Upper lobe of right lung (tissue), 1 donor: ENCODE results near the gene TUBD1. TPM values are rescaled to one million over a fixed set of nuclear protein-coding genes. Genes with fewer than 3 reads are reported as not detected.

ENCODE experiments used
- ATAC-seq: fragments of 200-7000 bp; cut with Tn5 transposase; one replicate; pipeline ENCODE4 v1.9.1; 2020; ENCODE audit warnings: mild to moderate bottlenecking, moderate library complexity
- DNase-seq: peaks from one replicate; pipeline ENCODE4 v3.0.0-alpha.2; 2020
- H3K27ac ChIP-seq: fragments of 200-600 bp; one replicate; pipeline ENCODE4 v1.8.0; 2022
- H3K27me3 ChIP-seq: fragments of 200-600 bp; one replicate; pipeline ENCODE4 v1.8.0; 2022; ENCODE audit warnings: mild to moderate bottlenecking
- H3K36me3 ChIP-seq: fragments of 200-600 bp; one replicate; pipeline ENCODE4 v1.8.0; 2022
- H3K4me1 ChIP-seq: fragments of 200-600 bp; one replicate; pipeline ENCODE4 v1.8.0; 2022
- H3K4me3 ChIP-seq: fragments of 200-600 bp; one replicate; pipeline ENCODE4 v1.8.0; 2022; ENCODE audit warnings: mild to moderate bottlenecking
- H3K9me3 ChIP-seq: fragments of 200-600 bp; one replicate; pipeline ENCODE4 v1.8.0; 2022
- intact Hi-C: fragments of 100-400 bp; cut with DNase I; formaldehyde crosslinking; loops from one replicate; pipeline ENCODE4 v1.11.0; 2022
- total RNA-seq: library from RNA; stranded (reverse); fragmentation: NEBNext Ultra II Directional; extraction: Animal tissue kit (Norgen Biotek cat#: 25700); gene quantifications from one replicate; pipeline ENCODE4 v1.2.1, GENCODE V29; 2021
- TF ChIP-seq, protein P1 (sequence below): fragments of 200-600 bp; IDR thresholded peaks from one replicate; pipeline ENCODE4 v1.8.0; 2022; ENCODE audit warnings: antibody characterized with exemption
- donor health status: DM: no; HTN: yes; CAD: no; lungs with severe emphysema.

TUBD1 gene
- total RNA-seq, 1 donor from 2014 or later = 15.3 TPM

- Histone ChIP-seq H3K27ac (no peak overlapping the region), H3K4me1 (no peaks in the 10 kb centered on the region), H3K9me3 (no peaks in the 10 kb centered on the region), H3K36me3 (peaks cover 76% of the 10 kb centered on the region), H3K27me3 (no peaks in the 10 kb centered on the region), H3K4me3 (no peak overlapping the region)
- ATAC-seq = peak; percentile 66
- TF ChIP-seq, protein P1, sequence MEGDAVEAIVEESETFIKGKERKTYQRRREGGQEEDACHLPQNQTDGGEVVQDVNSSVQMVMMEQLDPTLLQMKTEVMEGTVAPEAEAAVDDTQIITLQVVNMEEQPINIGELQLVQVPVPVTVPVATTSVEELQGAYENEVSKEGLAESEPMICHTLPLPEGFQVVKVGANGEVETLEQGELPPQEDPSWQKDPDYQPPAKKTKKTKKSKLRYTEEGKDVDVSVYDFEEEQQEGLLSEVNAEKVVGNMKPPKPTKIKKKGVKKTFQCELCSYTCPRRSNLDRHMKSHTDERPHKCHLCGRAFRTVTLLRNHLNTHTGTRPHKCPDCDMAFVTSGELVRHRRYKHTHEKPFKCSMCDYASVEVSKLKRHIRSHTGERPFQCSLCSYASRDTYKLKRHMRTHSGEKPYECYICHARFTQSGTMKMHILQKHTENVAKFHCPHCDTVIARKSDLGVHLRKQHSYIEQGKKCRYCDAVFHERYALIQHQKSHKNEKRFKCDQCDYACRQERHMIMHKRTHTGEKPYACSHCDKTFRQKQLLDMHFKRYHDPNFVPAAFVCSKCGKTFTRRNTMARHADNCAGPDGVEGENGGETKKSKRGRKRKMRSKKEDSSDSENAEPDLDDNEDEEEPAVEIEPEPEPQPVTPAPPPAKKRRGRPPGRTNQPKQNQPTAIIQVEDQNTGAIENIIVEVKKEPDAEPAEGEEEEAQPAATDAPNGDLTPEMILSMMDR = peak; percentile 68
- no peak for DNase-seq
- intact Hi-C loops = no loop called here
These were observed 21.6 kb upstream of the TUBD1 start for GRCh38 chr17:59914274-59914854.

DNA sequence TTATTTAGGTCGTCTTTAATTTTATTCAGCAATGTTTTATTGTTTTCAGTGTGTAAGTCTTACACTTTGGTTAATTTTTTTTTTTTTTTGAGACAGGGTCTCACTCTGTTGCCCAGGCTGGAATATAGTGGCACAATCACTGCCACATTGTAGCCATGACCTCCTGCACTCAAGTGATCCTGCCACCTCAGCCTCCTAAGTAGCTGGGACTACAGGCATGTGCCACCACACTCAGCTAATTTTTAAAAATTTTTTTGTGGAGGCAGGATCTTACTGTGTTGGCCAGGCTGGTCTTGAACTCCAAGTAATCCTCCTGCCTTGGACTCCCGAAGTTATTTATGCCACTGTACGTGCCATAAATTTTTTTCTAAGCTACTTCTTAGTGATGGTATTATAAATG is 14.7 kb upstream of the TUBD1 start:
- Histone ChIP-seq H3K36me3 (peaks cover 22% of the 10 kb centered on the region), H3K4me3 (no peak overlapping the region), H3K4me1 (no peaks in the 10 kb centered on the region), H3K9me3 (no peaks in the 10 kb centered on the region), H3K27ac (no peak overlapping the region), H3K27me3 (no peaks in the 10 kb centered on the region)
- intact Hi-C loops = no loop called here
- no peak for DNase-seq
- ATAC-seq = no peak
- TF ChIP-seq, protein P1 = no peak

DNA sequence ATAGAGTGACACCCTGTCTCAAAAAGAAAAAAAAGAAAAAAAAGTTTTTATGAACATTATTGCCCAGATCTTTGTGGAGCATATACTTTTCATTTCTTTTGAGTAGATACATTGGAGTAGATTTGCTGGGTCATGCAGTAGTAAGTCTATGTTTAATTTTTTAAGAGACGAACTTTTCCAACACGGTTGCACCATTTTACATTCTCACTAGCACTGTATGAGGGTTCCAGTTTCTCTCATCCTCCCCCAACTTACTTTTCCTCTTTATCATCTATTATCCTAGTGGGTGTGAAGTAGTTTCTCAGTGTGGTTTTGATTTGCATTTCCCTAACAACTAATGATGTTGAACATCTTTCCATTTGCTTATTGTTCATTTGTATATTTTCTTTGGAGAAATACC is 10.7 kb upstream of the TUBD1 start:
- ATAC-seq = no peak
- H3K36me3 ChIP-seq = peaks cover 9% of the 10 kb centered on the region
- intact Hi-C loops = no loop called here
- no peaks in the 10 kb centered on the region for H3K9me3 ChIP-seq
- no peak for DNase-seq
- no peaks in the 10 kb centered on the region for H3K4me1 ChIP-seq
- no peaks in the 10 kb centered on the region for H3K27me3 ChIP-seq
- H3K4me3 ChIP-seq = no peak overlapping the region
- H3K27ac ChIP-seq = no peak overlapping the region
- TF ChIP-seq, protein P1 = no peak

DNA sequence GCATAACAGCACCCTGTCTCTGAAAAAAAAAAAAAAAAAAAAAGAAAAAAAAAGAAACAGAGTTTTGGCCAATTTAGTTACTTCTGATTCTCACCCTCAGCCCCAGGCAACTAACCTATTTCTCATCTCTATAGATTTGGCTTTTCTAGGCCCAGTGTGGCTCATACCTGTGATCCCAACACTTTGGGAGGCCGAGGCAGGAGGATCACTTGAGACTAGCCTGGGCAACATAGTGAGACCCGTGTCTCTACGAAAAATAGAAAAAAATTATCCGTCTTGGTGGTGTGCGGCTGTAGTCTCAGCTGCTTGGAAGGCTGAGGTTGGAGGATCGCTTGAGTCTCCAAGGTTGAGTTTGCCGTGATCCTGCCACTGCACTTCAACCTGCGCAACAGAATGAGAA is 8.9 kb upstream of the TUBD1 start:
- Histone ChIP-seq H3K27me3 (no peaks in the 10 kb centered on the region), H3K4me1 (no peaks in the 10 kb centered on the region), H3K4me3 (no peak overlapping the region), H3K36me3 (no peaks in the 10 kb centered on the region), H3K27ac (no peak overlapping the region), H3K9me3 (no peaks in the 10 kb centered on the region)
- ATAC-seq (no peak), DNase-seq (no peak)
- intact Hi-C loops = no loop called here
- TF ChIP-seq, protein P1 = no peak

GRCh38 chr17:59899099-59899498 is 6.4 kb upstream of the TUBD1 start:
- ATAC-seq (peak; percentile 73), DNase-seq (no peak)
- intact Hi-C loops = no loop called here
- H3K4me3 ChIP-seq = no peak overlapping the region
- no peaks in the 10 kb centered on the region for H3K36me3 ChIP-seq
- peaks cover 7% of the 10 kb centered on the region for H3K4me1 ChIP-seq
- H3K9me3 ChIP-seq = no peaks in the 10 kb centered on the region
- TF ChIP-seq, protein P1 = peak; percentile 24
- no peaks in the 10 kb centered on the region for H3K27me3 ChIP-seq
- H3K27ac ChIP-seq = no peak overlapping the region

DNA sequence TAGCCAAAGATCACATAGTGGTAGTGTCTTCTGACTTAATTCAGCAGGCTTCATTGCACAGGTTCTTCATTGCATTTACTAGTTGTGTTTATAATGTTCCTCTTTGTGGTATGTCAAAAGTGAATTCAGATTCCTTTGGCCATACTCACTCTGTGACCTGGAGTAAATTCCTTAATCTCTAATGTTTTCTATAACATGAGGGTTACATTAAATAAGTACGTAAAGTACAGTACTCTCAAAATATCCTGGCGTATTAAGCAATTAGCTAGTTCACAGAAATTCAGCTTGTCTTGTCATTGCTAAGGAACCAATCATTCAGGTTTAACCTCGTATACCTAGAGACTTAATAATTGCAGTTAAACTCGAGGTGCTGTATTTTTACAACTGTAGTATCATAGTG is 4.3 kb upstream of the TUBD1 start:
- no peaks in the 10 kb centered on the region for H3K27me3 ChIP-seq
- no peak overlapping the region for H3K4me3 ChIP-seq
- no peaks in the 10 kb centered on the region for H3K9me3 ChIP-seq
- no peak for ATAC-seq
- intact Hi-C loops = no loop called here
- TF ChIP-seq, protein P1 = no peak
- H3K4me1 ChIP-seq = peaks cover 11% of the 10 kb centered on the region
- no peaks in the 10 kb centered on the region for H3K36me3 ChIP-seq
- H3K27ac ChIP-seq = no peak overlapping the region
- DNase-seq = no peak
